Gastrocnemius medialis (tissue), 4 donors: ENCODE results near the gene TRAPPC14. TPM values are rescaled to one million over a fixed set of nuclear protein-coding genes. Genes with fewer than 3 reads are reported as not detected.

Source experiments
- ATAC-seq, 2 donors: fragments of 150-250 bp; one replicate each; pipeline ENCODE4 v1.9.1; 2016
- DNase-seq, 2 donors: peaks; one replicate each; pipeline ENCODE4 v3.0.0-alpha.2; 2019
- H3K27ac ChIP-seq, 4 donors: fragments of 200-600 bp; sonication (generic); 1 replicate in 1 of 4; 2 replicates in 3 of 4; pipeline ENCODE4 v1.5.1; 2016 to 2018; ENCODE audit warnings: mild to moderate bottlenecking in 2 of 4, moderate library complexity in 1 of 4
- H3K27me3 ChIP-seq, 3 donors: fragments of 200-600 bp; sonication (generic) in 2 of 3; 1 replicate in 1 of 3; 2 replicates in 2 of 3; pipeline versions ENCODE4 v1.5.1 to v1.6.0; 2016 to 2019; ENCODE audit warnings: mild to moderate bottlenecking in 1 of 3, moderate library complexity in 1 of 3
- H3K36me3 ChIP-seq, 2 donors: fragments of 200-600 bp; sonication (generic) in 1 of 2; one replicate each; pipeline ENCODE4 v1.5.1; 2017 to 2018
- H3K4me1 ChIP-seq, 2 donors: fragments of 200-600 bp; sonication (generic) in 1 of 2; one replicate each; pipeline ENCODE4 v1.5.1; 2016 to 2017; ENCODE audit warnings: mild to moderate bottlenecking in 2 of 2
- H3K4me3 ChIP-seq, 4 donors: fragments of 200-600 bp; sonication (generic) in 3 of 4; 1 replicate in 1 of 4; 2 replicates in 3 of 4; pipeline ENCODE4 v1.5.1; 2016 to 2019; ENCODE audit warnings: mild to moderate bottlenecking in 2 of 4
- H3K9me3 ChIP-seq, 3 donors: fragments of 200-600 bp; sonication (generic) in 2 of 3; 1 replicate in 1 of 3; 2 replicates in 2 of 3; pipeline ENCODE4 v1.5.1; 2016 to 2019
- CTCF ChIP-seq, 5 experiments: fragments of 450-650 bp in 3 of 5; fragments of 200-600 bp in 2 of 5; sonication (generic) in 2 of 5; IDR thresholded peaks in 4 of 5; conservative IDR thresholded peaks in 1 of 5; 1 replicate in 4 of 5; 2 replicates in 1 of 5; pipeline ENCODE4 v1.5.1; 2016 to 2019; ENCODE audit warnings: antibody characterized with exemption in 5 of 5, mild to moderate bottlenecking in 3 of 5, moderate library complexity in 3 of 5
- POLR2A ChIP-seq, 2 donors: fragments of 450-650 bp; IDR thresholded peaks; one replicate each; pipeline ENCODE4 v1.6.1; 2017; ENCODE audit warnings: antibody characterized with exemption in 2 of 2, mild to moderate bottlenecking in 2 of 2, moderate library complexity in 2 of 2
- in situ Hi-C, 4 donors: fragments of 200-750 bp; cut with MboI; loops; one replicate each; pipeline versions ENCODE4 v1.15.0 to v1.8.0; 2017; ENCODE audit warnings: low sequenced_read_pairs in 4 of 4
- intact Hi-C: fragments of 100-400 bp; cut with DNase I; formaldehyde crosslinking; loops from one replicate; pipeline ENCODE4 v1.15.1; 2023; ENCODE audit warnings: low total_unique reads
- total RNA-seq, 4 donors: library from RNA; depleted of rRNA; stranded (reverse); fragments of >200 nt; gene quantifications; one replicate each; pipeline versions ENCODE4 v1.1.0 to v1.2.3, GENCODE V29; 2016

Gene TRAPPC14
- total RNA-seq, 4 donors from 2014 or later, result 3.0 to 6.1 (median 4.2) TPM

GRCh38 chr7:100154651-100155491, 3.7 kb downstream of the TRAPPC14 start:
- Histone ChIP-seq H3K27me3 (no peaks in the 10 kb centered on the region), H3K9me3 (no peaks in the 10 kb centered on the region), H3K4me3 (no peak overlapping the region), H3K36me3 (peaks cover 0 to 40% of the 10 kb centered on the region in 2 donors), H3K27ac (no peak overlapping the region), H3K4me1 (peaks cover 10 to 21% of the 10 kb centered on the region in 2 donors)
- no peak for ATAC-seq
- in situ Hi-C loops (loop anchor here in 1 of 4 donors (25.0 kb wide), 1 partner anchor 182 kb away; no protein-coding TSS in a partner anchor), intact Hi-C loops (no loop called here)
- TF ChIP-seq CTCF (IDR thresholded peaks at IDR 0.05 in 4 of 5, conservative IDR thresholded peaks at IDR 0.05 in 1 of 5) (no peak), POLR2A (IDR thresholded peaks at IDR 0.05) (no peak)
- no peak for DNase-seq

- Histone ChIP-seq H3K27me3 (no peaks in the 10 kb centered on the region), H3K9me3 (no peaks in the 10 kb centered on the region), H3K4me3 (no peak overlapping the region), H3K36me3 (peaks cover 0 to 40% of the 10 kb centered on the region in 2 donors), H3K27ac (no peak overlapping the region), H3K4me1 (peaks cover 17 to 25% of the 10 kb centered on the region in 2 donors)
- TF ChIP-seq CTCF (IDR thresholded peaks at IDR 0.05 in 4 of 5, conservative IDR thresholded peaks at IDR 0.05 in 1 of 5) (no peak), POLR2A (IDR thresholded peaks at IDR 0.05) (no peak)
- ATAC-seq (no peak), DNase-seq (no peak)
- in situ Hi-C loops (loop anchor here in 1 of 4 donors (25.0 kb wide), 1 partner anchor 183 kb away; no protein-coding TSS in a partner anchor), intact Hi-C loops (no loop called here)
These were observed 4.6 kb downstream of the TRAPPC14 start for GRCh38 chr7:100153708-100154535.

- Histone ChIP-seq H3K4me1 (peaks cover 17 to 21% of the 10 kb centered on the region in 2 donors), H3K36me3 (peaks cover 0 to 40% of the 10 kb centered on the region in 2 donors), H3K27me3 (no peaks in the 10 kb centered on the region), H3K27ac (no peak overlapping the region), H3K9me3 (no peaks in the 10 kb centered on the region), H3K4me3 (no peak overlapping the region)
- no peak for TF ChIP-seq POLR2A (IDR thresholded peaks at IDR 0.05)
- TF ChIP-seq CTCF (IDR thresholded peaks at IDR 0.05 in 4 of 5, conservative IDR thresholded peaks at IDR 0.05 in 1 of 5), result no peak
- intact Hi-C loops (no loop called here), in situ Hi-C loops (loop anchor here in 1 of 4 donors (25.0 kb wide), 1 partner anchor 184 kb away; no protein-coding TSS in a partner anchor)
- no peak for ATAC-seq
- no peak for DNase-seq
These were observed 5.4 kb downstream of the TRAPPC14 start for GRCh38 chr7:100152937-100153666.

- in situ Hi-C loops (loop anchor here in 1 of 4 donors (25.0 kb wide), 1 partner anchor 185 kb away; no protein-coding TSS in a partner anchor), intact Hi-C loops (no loop called here)
- Histone ChIP-seq H3K4me1 (peaks cover 12 to 14% of the 10 kb centered on the region in 2 donors), H3K36me3 (peaks cover 0 to 40% of the 10 kb centered on the region in 2 donors), H3K27ac (no peak overlapping the region), H3K9me3 (no peaks in the 10 kb centered on the region), H3K4me3 (no peak overlapping the region), H3K27me3 (no peaks in the 10 kb centered on the region)
- TF ChIP-seq POLR2A (IDR thresholded peaks at IDR 0.05), result no peak
- ATAC-seq, result no peak
- DNase-seq, result no peak
These were observed 6.1 kb downstream of the TRAPPC14 start for GRCh38 chr7:100152404-100152803.
